Fibroblast of skin of scalp (primary cell): Measurements from ENCODE around the gene ZNF217.
A peak's percentile ranks its signal among the peaks of the same experiment; 100 is the strongest.
"Not testable (repeated sequence)": the region's sequence is repeated elsewhere in the genome, so short reads cannot be mapped to it uniquely, and the experiment has no call there.

Experiments used
- DNase-seq: peaks from one replicate; pipeline ENCODE4 v3.0.0-alpha.2; 2013

Gene ZNF217

DNA sequence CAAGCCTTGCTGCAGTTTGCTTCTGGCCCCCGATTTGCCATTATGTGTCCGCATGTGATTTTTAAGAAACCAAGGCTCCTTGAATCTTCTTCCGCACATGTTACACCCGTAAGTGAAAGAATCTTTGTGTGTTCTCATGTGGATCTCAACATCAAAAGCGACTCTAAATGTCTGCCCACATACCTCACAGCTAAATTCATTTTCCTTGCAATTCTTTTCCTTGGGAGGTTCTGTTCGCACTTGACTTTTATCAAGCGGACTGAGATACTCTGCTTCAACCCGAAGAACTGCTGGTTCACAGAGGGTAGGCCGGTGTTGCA is 11.4 kb downstream of the ZNF217 start:
- no peak for DNase-seq

DNA sequence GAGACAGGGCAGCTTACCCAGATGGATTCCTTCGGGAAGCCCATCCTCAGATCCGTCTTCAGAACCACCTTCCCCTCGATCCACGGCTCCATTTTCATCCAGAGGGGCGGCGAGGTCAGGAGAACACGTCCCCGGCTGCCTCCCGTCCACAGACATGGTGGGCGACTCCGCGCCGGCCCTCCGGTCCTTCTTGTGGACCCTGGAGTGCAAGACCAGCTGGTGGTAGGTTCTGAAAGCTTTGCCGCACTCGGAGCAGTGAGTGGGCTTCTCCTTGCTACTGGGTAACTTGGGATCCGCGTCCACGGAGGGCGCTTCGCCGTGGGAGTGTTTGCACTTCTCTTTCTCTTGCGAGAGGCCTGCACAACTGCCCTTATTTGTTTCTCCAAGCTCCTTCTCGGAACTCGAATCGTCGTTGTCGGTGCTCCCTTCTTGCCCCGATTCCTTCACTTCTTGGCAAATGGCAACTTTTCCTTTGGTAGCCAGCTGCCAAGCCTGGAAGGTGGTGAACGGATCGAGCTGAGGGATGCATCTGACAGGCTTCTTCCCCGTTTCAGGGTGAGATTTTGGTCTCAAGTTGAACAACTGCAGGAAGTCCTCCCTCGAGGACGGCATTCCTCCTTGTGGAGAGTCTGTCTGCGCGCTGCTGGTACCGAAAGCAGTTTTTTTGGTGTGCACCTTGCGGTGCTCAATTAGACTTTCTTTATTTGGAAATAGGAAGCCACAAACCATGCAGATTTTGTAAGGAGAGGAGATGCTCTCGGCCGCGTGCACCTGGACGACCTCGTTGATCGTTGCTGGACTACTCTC is 12.0 kb downstream of the ZNF217 start:
- DNase-seq: no peak

- no peak for DNase-seq
Observed at GRCh38 chr20:53580376-53581111, 13.1 kb downstream of the ZNF217 start.

DNA sequence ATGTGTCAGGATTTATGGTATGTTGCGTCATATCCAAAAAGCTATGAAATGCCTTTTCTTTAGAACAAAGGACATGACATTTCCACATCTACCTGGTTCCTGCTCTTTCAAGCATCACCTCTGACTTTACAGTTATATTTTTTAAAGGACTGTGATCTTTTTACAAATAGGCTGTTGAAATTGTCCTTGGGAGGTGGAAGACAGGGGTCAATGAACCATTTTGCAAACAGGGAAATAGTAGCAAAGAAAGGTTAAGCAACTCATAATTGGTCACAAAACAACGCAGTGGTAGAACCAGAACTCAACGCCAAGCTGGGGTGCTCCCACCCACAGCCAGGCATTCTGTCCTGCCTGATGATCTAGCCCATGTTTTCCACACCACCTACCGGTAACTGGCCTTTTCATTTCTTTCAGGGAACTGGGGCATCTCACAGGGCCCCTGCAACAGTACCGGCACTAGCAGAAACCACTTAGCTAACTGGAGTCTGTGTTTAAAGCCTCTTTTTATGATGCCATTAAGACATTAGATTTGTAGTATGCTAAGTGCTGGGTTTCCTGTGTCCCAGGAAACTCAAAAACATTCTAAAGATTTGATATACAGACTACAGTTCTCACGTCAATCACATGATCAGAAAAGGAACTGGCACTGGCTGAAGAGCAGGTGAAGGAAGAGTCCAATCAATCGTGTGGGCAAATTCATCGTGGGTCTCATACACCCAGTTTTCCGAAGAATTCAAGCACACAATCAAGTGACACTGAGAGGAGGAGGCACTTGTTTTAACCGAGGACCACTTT is 13.9 kb downstream of the ZNF217 start:
- DNase-seq: peak; percentile 76

DNA sequence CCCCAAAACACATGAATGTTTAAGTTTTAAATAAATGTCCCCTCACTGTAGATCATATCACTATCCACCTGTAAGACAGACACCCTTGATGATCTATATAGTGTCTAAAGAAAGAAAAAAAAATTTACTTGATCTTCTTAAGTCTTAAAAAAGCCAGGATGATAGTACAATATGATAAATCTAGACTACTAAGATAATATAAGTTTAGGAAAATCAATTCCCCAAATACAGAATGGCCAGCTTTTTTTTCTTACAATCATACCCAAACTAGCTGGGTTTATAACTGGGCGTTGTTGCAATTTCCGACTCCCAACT is 14.4 kb downstream of the ZNF217 start:
- DNase-seq: no peak

GRCh38 chr20:53578492-53579222 is 15.0 kb downstream of the ZNF217 start:
- DNase-seq: peak; percentile 88

GRCh38 chr20:53576586-53577318 is 16.9 kb downstream of the ZNF217 start:
- DNase-seq: no peak

DNA sequence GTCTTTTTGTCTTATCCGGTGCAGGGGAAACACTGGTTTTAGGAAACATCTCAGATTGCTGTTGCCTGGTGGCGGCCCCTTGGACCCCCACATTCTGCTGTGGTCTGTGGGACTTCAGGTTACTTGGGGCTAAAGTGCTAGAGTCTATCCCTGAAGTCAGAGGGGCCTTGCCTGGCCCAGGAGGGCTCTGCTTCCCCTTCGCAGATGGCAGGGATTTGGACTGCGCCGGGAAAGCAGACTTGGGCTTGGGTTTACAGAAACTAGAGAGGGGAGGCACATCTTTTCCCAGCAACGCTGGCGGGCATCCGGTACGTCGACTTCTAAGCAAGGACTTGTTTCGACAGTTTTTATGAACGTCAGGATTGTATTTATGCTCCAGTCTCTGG is 17.5 kb downstream of the ZNF217 start:
- no peak for DNase-seq

GRCh38 chr20:53575481-53576194 is 18.0 kb downstream of the ZNF217 start:
- no peak for DNase-seq

DNA sequence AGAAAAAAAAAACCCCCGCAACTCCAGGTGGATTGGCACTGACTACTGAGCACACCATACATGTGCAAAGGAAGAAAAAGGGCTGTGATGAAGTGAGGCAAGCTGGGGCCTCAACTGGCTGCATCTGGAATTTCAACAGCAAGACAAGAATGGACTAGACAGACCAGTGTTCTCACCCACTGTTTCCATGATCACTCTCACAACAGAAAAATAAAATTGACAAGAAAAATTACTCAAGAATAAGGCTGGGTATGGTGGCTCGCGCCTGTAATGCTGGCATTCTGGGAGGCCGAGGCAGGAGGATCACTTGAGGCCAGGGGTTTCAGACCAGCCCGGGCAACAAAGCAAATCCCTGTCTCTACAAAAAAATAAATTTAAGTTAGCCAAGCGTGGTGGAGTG is 18.8 kb downstream of the ZNF217 start:
- DNase-seq: no peak

DNA sequence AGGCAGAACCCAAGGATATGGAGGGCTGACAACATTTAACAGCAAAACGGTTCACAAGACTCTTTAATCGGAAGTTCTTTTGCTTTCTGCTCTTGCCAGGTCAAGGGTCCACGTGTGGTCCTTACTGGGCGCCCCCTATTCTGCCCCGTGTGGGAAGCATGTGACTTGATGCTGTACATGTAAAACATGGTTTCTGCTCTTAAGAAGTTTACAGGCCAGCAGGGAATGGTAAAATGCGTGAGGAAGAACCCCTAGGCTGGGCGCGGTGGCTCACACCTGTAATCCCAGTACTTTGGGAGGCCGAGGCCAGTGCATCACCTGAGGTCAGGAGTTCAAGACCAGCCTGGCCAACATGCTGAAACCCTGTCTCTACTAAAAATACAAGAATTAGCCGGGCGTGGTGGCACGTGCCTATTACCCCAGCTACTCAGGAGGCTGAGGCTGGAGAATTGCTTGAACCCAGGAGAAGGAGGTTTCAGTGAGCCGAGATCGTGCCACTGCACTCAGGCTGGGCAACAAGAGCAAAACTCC is 19.3 kb downstream of the ZNF217 start:
- no peak for DNase-seq

DNA sequence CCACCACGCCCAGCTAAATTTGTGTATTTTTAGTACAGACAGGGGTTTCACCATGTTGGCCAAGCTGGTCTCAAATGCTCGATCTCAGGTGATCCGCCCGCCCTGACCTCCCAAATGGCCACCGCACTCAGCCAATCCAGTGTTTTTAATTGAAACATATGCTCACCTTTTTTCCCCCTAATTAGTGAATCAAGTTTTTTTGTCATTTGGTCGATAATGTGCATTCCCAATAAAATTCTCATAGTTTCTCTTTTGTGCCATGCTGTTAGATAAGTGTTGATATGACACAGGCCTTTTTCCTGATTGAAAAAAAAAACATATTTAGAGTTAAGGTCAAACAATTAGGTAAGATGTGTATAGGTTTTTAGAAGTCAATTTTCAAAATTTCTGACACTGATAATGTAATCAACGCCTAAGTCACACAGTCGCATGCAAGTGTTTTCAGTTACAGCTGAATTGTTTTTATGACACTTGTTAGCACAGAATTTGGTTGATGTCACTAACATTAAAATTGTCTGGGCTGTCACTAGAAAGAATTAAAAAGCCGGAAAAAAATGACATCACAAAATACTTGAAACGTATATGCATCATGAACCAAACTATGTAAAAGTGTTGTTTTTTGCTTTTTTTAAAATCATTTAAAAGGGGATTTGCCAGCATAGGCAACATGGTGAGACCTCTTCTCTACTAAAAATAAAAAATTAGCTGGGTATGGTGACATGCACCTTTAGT is 21.9 kb downstream of the ZNF217 start:
- DNase-seq: no peak

DNA sequence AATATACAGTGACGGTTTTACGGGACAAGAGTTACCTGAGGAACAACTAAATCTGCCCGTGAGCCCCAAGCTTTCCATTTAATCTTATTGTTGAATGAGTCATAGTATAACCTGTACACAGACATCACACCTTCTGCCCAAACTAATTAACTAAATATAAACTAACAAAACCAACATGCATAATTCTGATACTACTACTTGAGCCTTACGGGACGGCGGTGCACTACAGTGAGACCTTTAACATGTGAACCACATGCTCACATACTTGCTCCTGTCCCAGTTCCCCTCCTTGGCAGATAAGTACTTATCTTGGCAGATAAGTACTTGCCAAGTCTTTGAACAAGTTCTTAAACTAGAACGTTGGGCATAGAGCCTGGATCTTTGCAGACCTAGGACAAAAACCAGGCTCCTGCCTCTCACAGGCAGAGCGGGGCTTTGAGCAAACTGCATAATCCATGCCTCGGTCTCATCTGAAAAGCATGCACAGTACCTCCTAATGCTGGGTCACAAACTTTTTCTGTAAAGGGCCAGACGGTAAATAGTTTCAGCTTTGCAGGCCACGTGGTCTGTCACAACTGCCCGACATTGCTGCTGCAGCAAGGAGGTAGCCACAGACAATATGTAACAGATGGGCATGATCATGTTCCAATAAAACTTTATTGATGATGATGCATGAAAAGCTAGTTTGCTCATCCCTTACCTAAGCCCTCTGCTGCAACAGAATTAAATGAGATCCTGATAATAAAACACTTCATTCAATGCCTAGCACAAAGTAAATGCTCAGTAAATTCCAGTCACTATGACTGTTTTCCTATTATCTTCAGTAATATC is 23.0 kb downstream of the ZNF217 start:
- no peak for DNase-seq

GRCh38 chr20:53569606-53570307 is 23.9 kb downstream of the ZNF217 start:
- no peak for DNase-seq

DNA sequence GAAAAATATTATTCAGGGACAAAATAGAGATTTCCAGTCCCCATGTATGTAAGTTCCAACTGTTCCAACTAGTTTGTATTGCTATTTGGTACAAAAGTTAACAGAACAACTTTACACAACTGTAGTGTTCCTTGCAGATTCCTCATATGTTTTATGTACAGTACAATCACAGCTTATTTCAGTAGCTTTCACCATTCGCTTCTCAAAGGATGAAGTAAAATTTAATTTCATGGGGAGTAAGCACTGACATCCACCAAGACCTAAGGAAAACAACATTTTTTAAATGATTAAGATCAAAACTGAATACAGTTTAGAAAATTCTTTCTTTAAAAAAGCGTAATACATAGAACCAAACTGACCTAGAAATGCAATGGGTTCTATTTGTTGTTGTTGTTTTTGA is 24.6 kb downstream of the ZNF217 start:
- DNase-seq: no peak

- DNase-seq: no peak
Observed at GRCh38 chr20:53568351-53568750, 25.3 kb downstream of the ZNF217 start.

- no peak for DNase-seq
Observed at GRCh38 chr20:53567379-53567917, 26.2 kb downstream of the ZNF217 start.

GRCh38 chr20:53566623-53567022 is 27.0 kb downstream of the ZNF217 start:
- DNase-seq: not testable (repeated sequence)

- no peak for DNase-seq
Observed at GRCh38 chr20:53565254-53565653, 28.4 kb downstream of the ZNF217 start.
